SK-N-SH treated with all-trans-retinoic acid at 6 μM for 48 hours (cell line): Measurements from ENCODE around the gene RIC1.

ENCODE experiments used
- ISL1 ChIP-seq: fragments of 250-450 bp; sonication (Bioruptor Pico); IDR thresholded peaks from 2 replicates; pipeline ENCODE4 v2.1.2; 2022; ENCODE audit warnings: mild to moderate bottlenecking, moderate library complexity
- POU6F1 ChIP-seq: fragments of 250-450 bp; sonication (Bioruptor Pico); IDR thresholded peaks from 2 replicates; pipeline ENCODE4 v1.8.0; 2021; ENCODE audit warnings: low read depth, mild to moderate bottlenecking, moderate library complexity, borderline replicate concordance

- TF ChIP-seq POU6F1 (CRISPR knock-in tag): no peak
- no peak for TF ChIP-seq ISL1 (CRISPR knock-in tag)
Measured at GRCh38 chr9:5644501-5644900, 15.6 kb downstream of the RIC1 start.
